Activated CD4-positive, alpha-beta T cell treated with anti-CD3 and anti-CD28 coated beads, Interleukin-2, amount 50 U/mL, for 48 hours (primary cell): Measurements from ENCODE around the gene WDCP.
A peak's percentile ranks its signal among the peaks of the same experiment; 100 is the strongest.
"Not testable (repeated sequence)": the region's sequence is repeated elsewhere in the genome, so short reads cannot be mapped to it uniquely, and the experiment has no call there.

Source experiments
- DNase-seq, 2 experiments: peaks; one replicate each; pipeline ENCODE4 v3.0.0-alpha.2; 2020

The WDCP gene

GRCh38 chr2:24055750-24056149, 8.6 kb upstream of the WDCP start:
- no peak for DNase-seq

- DNase-seq: no peak
Measured at GRCh38 chr2:24054366-24055010, 7.3 kb upstream of the WDCP start.

GRCh38 chr2:24052951-24053350, 5.8 kb upstream of the WDCP start:
- DNase-seq: no peak

GRCh38 chr2:24051833-24052232, 4.6 kb upstream of the WDCP start:
- DNase-seq: no peak

- peak; percentile 10 to 13 for DNase-seq
Measured at GRCh38 chr2:24050041-24050979, 3.1 kb upstream of the WDCP start.

- peak; percentile 62 to 70 for DNase-seq
Measured at GRCh38 chr2:24049485-24050021, 2.4 kb upstream of the WDCP start, which contains the start of gene FKBP1B. Gene FKBP1B, plus strand, starts transcription at chr2:24049741. Its CDS starts 109 bp downstream, at chr2:24049850.

- peak; percentile 7 for DNase-seq
Measured at GRCh38 chr2:24048769-24049484, 1.7 kb upstream of the WDCP start.

- no peak for DNase-seq
Measured at GRCh38 chr2:24047703-24048033, 477 bp upstream of the WDCP start.

GRCh38 chr2:24046599-24046929, 627 bp downstream of the WDCP start:
- no peak for DNase-seq

- DNase-seq: no peak
Measured at GRCh38 chr2:24045511-24046508, 1.4 kb downstream of the WDCP start.

- not testable (repeated sequence) for DNase-seq
Measured at GRCh38 chr2:24043133-24043532, 4.1 kb downstream of the WDCP start.

GRCh38 chr2:24040511-24040910, 6.7 kb downstream of the WDCP start:
- no peak for DNase-seq

- DNase-seq: no peak
Measured at GRCh38 chr2:24038786-24039499, 8.2 kb downstream of the WDCP start.

- no peak for DNase-seq
Measured at GRCh38 chr2:24026233-24026632, 21.0 kb downstream of the WDCP start.

- no peak for DNase-seq
Measured at GRCh38 chr2:24024996-24025663, 22.1 kb downstream of the WDCP start.

GRCh38 chr2:24024018-24024417, 23.2 kb downstream of the WDCP start:
- DNase-seq: no peak

- DNase-seq: no peak
Measured at GRCh38 chr2:24022975-24023575, 24.1 kb downstream of the WDCP start.

GRCh38 chr2:24022324-24022974, 24.7 kb downstream of the WDCP start:
- no peak for DNase-seq

- DNase-seq: peak; percentile 29 to 38
Measured at GRCh38 chr2:24021122-24021998, 25.8 kb downstream of the WDCP start.
